Testis (tissue), 2 donors: ENCODE measurements around the gene HNRNPA1L2.

ENCODE experiments used
- CTCF ChIP-seq, 3 experiments: fragments of 450-650 bp in 2 of 3; fragments of 200-600 bp in 1 of 3; sonication (generic) in 1 of 3; IDR thresholded peaks; one replicate each; pipeline ENCODE4 v1.5.1; 2016 to 2019; ENCODE audit warnings: antibody characterized with exemption in 3 of 3, mild to moderate bottlenecking in 2 of 3, moderate library complexity in 1 of 3
- POLR2A ChIP-seq: fragments of 450-650 bp; IDR thresholded peaks from one replicate; pipeline ENCODE4 v1.6.1; 2017; ENCODE audit warnings: antibody characterized with exemption, mild to moderate bottlenecking, moderate library complexity

GRCh38 chr13:52664272-52664671 is 22.0 kb downstream of the HNRNPA1L2 start:
- TF ChIP-seq CTCF (IDR thresholded peaks at IDR 0.05) (no peak), POLR2A (no peak)
